Cardiac septum (tissue), 1 donor: ENCODE data around the gene GRM4. TPM values are rescaled to one million over a fixed set of nuclear protein-coding genes. Genes with fewer than 3 reads are reported as not detected.
"Not testable (repeated sequence)": the region's sequence is repeated elsewhere in the genome, so short reads cannot be mapped to it uniquely, and the experiment has no call there.

Experiments
- DNase-seq: peaks from one replicate; pipeline ENCODE4 v3.0.0-alpha.2; 2020; ENCODE audit warnings: low spot score
- intact Hi-C: fragments of 100-400 bp; cut with DNase I; formaldehyde crosslinking; loops from one replicate; pipeline ENCODE4 v1.14.0; 2022
- total RNA-seq: library from RNA; stranded (reverse); fragmentation: NEBNext Ultra II Directional; extraction: Animal tissue kit (Norgen Biotek cat#: 25700); gene quantifications from one replicate; pipeline ENCODE4 v1.2.1, GENCODE V29; 2021
- donor health status: DM: no; HTN: no; CAD: no.

The GRM4 gene
- total RNA-seq, 1 donor from 2014 or later, result not detected

DNA sequence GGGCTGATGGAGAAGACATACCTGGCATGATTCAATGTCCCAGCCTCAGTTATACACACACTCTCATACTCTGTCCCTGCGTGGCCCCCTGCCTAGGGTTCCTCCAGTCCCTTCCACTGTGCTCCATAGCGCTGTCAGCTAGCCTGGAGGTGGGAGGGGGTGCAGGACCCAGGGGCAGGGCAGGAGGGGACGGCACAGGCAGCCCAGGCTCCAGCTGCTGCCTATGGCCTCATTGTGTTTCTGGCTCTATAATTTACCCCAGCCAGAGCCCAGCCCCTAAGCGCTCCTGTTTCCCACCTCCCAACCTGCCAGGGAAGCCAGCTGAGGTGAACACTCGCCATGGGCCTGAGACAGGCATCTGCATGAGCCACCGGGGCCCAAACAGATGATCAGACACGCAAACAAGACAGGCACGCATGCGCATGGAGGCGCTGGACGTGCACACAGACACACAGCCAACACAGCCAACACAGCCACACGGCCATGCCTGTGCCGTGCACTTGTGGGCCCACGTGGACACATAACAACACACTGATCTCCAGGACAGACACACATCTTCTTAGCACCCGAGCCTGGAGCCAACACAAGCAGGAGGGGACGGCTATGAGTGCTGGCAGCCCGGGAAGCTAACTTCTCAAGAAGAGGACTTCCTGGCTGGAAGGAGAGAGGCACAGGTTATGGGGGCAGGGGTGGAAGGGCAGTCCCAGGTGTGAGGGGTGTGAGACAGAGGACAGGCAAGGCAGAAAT lies 124.9 kb downstream of the GRM4 start:
- intact Hi-C loops, result no loop called here
- DNase-seq, result no peak

- intact Hi-C loops, result no loop called here
- no peak for DNase-seq
Observed at GRCh38 chr6:34020278-34020677, 125.6 kb downstream of the GRM4 start.

DNA sequence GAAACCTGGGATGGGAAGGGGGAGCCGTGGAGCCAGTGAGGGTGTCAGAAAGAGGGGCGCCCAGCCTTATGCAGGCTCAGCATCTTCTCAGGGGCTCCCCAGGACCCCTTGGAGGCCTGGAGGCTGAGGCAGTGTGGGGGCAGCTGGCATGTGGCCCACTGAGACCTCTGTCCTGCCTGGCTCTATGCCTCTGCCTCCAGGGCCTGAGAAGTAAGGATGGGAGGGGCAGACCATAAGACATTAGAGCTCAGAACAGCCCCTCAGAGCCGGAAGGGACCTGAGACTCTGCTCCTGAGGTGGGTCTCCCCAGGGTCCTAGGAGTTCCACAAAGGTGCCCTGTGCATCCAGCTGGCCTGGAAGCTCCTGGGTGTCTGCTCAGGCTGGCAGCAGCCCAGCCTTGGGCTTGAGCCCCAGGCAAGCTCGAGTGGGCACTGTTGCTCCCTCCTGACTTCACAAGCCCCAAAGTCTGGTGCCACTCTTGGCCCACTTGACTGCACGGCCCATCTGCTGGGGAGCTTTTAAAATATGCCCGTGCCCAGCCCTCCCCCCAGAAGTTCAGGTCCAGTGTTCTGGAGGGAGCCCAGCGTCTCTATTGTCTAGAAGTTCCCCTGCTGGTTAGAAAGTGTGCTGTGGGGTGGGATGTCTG lies 126.8 kb downstream of the GRM4 start:
- DNase-seq, result no peak
- intact Hi-C loops, result no loop called here

GRCh38 chr6:34018026-34018425 lies 127.9 kb downstream of the GRM4 start:
- no peak for DNase-seq
- intact Hi-C loops, result no loop called here

GRCh38 chr6:34017106-34017805 lies 128.6 kb downstream of the GRM4 start:
- DNase-seq, result no peak
- intact Hi-C loops, result no loop called here

DNA sequence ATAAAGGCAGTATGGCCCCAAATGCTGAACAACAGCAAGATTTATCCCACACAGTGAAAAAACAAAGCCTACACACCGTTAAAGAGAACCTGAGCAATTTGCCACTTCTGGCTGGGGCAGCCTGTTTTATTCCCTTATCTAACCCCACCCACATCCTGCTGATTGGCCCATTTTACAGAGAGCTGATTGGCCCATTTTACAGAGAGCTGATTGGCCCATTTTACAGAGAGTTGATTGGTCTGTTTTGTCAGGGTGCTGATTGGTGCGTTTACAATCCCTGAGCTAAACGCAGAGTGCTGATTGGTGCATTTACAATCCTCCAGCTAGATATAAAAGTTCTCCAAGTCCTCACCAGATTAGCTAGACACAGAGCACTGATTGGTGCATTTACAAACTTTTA lies 129.3 kb downstream of the GRM4 start:
- DNase-seq, intact Hi-C loops: not testable (repeated sequence)

DNA sequence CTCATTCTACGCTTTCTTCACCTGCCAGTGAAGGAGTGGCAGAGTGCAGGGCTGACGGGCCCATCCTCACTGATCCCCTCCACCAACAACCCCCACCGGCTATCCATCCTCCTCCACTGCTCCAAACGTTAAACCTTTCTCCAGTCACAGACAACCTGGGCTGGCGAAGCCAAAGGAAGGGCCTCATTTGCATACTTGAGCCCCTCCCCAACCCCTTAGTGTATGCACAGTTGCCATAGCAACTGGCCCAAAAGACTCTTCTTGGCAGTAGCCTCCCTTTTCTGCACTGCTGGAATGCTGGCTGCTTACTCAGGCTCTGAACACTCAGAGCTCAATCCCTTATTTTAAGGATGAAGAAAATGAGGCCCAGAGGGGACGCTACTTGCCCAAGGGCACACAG lies 130.3 kb downstream of the GRM4 start:
- intact Hi-C loops, result no loop called here
- DNase-seq, result no peak

GRCh38 chr6:34011264-34011663 lies 134.6 kb downstream of the GRM4 start:
- no peak for DNase-seq
- intact Hi-C loops, result no loop called here

DNA sequence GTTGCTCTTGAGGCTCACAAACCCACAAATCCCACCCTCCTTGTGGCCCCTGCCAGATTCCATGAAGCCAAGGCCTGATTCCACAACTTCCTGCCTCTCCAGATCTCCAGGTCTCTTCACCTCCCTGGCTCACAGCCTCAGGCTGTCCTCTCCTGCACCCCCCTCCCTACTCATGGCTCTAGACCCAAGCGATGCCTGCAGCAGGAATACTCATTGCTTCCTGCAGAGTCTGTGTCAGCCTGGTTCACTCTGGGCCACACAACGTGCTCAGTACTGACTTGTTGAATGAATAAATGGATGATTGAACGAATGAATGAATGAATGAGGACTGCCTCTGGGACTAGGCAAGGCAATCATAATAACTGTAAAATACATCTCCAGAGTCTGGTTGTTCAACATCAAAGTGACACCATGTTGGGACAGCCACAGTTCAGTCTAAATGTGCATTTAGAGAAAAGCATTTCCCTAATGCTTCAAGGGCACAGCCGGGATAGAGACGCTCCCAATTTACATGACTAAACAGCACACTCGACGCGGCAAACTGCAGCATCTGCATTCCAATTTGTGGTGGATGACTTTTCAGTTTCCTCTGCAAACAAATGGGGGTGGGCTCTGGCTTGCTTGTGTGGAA lies 139.9 kb downstream of the GRM4 start:
- intact Hi-C loops, result no loop called here
- DNase-seq, result no peak

DNA sequence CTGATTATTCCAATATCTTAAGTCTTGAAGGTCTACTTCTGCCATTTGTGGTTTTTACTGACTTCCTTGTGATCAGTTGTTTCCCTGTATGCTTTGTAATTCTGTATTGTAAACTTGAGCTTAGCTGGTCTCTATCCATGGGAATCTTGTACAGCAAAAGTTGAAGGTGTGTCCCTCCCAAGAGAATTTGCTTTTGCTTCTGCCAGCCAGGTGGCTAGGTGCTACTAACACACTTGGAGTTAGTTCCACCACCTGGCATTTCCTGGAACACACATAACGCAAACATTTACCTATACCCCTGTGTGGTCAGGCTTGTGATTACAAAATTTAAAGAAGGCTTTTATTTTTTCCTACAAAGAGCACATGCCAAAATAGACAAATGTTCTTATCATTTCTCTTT lies 141.2 kb downstream of the GRM4 start:
- no peak for DNase-seq
- intact Hi-C loops, result no loop called here

DNA sequence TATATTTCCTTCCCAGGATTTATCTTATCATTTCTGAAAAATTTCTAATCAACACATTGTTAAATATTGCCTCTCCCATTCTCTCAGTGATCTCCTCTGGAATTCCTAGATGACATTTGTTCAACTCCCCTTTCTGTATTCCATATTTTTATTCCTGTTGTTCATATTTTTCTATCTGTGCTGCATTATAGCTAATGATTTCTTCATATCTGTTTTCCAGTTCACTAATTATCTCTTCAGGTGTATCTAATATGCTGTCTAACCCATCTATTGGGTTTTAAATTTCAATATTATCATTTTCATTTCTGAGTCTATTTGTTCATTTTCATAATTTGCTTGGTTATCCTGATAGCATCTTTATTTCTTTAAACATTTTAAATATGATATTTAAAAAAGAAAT lies 141.9 kb downstream of the GRM4 start:
- DNase-seq, result no peak
- intact Hi-C loops, result no loop called here

DNA sequence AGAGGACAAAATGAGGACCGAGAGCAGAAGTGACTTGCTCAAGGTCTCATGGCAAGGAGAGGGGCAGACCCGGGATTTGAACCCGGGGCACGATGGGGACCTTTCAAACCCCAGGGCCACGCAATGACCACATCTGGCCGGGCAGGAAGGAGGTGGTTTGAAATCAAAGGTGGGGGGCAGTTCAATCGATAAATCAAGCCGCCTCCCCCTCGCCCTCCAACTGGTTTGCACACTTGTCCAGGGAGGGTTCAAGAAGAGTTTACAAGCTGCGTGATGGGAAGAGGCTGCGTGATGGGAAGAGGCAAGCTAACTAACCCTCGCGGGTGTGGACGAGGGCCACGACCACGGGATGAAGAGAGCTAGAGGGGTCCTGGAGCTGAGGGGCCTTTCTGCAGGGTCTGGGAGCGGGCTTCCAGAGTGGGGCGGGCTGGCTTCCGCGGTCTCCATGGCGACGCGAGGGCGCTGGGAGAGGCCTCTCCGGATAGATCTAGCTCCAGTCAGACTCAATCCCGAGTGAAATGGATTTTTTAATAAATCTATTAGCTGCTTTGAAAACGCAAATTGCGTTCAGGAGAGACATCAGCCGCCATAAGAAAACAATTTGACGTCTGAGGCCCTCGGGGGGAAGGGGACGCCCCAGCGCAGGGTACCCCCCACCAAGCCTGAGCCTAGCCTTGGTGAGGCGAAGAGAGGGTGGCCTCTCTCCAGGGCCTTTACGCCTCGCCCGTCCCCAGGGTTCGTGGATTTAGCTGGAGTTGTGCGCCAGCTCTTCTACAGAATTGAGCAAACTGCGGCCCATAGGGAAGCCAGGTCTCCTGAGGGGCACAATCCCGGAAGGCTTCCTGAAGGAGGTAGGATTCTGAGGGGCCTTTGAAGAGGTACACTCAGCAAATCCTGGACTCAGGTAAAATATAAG lies 143.9 kb downstream of the GRM4 start:
- DNase-seq, result no peak

DNA sequence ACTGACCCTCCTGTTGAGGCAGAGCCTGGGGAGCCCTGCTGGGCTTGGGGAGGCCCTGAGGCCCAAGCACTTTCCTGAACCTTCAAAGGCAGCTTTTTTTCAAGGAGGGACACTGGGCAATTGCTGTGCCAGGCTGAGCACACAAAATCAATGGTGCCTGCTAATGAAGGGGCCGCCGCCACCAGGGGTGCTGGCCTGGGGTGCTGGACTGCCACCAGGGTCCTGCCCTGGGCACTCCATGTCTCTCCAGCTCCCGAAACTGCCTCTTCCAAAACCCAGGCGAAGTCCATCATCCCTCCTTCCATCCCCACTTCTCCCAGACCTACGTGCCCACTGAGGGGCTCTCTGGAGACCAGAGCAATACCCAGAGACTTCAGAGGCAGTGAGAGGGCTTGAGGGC lies 145.6 kb downstream of the GRM4 start:
- intact Hi-C loops, result no loop called here
- no peak for DNase-seq

More for the DNA sequence above, 143.9 kb downstream of the GRM4 start:
- intact Hi-C loops, result no loop called here

GRCh38 chr6:33999567-33999966 lies 146.3 kb downstream of the GRM4 start:
- intact Hi-C loops, result no loop called here
- DNase-seq, result no peak

- DNase-seq, result no peak
- intact Hi-C loops, result no loop called here
Observed at GRCh38 chr6:33998660-33999059, 147.2 kb downstream of the GRM4 start.

DNA sequence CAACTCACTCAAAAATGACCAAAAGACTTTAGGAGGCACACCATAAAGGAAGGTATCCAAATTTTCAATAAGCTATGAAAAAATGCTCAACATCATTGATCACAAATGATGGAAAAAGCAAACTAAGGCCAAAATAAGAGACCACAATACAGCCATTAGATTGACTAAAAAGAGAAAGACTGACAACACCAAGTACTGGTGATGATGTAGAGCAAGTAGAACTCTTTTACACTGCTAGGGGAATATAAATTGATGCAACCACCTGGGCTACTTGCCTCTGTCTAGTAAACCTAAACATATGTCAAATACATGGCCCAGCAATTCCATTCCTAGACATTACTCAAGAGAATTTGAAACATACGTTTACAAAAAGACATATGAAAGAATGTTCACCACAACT lies 148.6 kb downstream of the GRM4 start:
- DNase-seq, result no peak
- intact Hi-C loops, result no loop called here

- intact Hi-C loops, result no loop called here
- DNase-seq, result peak; percentile 35
Observed at GRCh38 chr6:33996120-33996475, 149.8 kb downstream of the GRM4 start.

DNA sequence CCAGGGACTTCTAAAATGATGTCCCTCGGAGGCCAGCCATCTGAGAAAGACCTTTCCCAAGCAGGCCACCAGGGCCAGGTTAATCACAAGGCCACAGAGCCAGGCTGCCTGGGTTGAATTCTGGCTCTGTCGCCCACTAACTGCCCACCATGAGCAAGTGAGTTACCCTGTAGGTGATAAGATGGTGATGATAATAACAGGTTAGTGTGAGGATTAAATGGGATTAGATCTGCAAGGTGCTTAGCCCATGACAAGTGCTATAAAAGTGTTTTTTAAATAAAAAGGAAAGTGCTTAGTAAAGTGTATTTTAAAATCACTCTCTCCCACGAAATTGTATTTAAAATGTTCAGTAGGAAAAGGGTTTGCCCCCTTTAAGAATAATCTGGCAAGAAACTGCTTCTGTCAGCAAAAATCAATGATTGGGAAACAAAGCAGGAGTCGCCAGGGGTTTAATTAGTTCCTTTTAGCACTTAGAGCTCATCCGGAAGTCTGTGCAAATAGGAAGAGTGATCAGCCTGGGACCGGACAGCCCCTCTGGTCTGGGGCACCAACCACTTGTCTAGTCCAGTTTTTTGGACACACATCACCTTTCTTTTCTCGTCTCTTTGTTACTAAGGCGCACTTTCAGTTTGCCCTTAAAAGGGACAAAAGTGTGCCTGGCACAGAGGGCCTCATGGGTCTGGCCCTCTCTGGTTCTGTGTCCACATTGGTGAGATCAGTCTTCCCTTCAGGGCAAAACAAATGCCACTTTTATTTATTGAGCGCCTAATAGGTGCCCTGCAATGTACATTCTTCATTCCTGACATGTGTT lies 150.4 kb downstream of the GRM4 start:
- intact Hi-C loops, result no loop called here
- peak; percentile 49 for DNase-seq
